Activated T-cell treated with anti-CD3 and anti-CD28 coated beads, Interleukin-2, amount 50 U/mL, for 48 hours (primary cell): ENCODE results near the gene ALKBH8.
"Not testable (repeated sequence)": the region's sequence is repeated elsewhere in the genome, so short reads cannot be mapped to it uniquely, and the experiment has no call there.

Experiments used
- DNase-seq, 2 experiments: peaks; one replicate each; pipeline ENCODE4 v3.0.0-alpha.2; 2020

Gene ALKBH8, protein sequence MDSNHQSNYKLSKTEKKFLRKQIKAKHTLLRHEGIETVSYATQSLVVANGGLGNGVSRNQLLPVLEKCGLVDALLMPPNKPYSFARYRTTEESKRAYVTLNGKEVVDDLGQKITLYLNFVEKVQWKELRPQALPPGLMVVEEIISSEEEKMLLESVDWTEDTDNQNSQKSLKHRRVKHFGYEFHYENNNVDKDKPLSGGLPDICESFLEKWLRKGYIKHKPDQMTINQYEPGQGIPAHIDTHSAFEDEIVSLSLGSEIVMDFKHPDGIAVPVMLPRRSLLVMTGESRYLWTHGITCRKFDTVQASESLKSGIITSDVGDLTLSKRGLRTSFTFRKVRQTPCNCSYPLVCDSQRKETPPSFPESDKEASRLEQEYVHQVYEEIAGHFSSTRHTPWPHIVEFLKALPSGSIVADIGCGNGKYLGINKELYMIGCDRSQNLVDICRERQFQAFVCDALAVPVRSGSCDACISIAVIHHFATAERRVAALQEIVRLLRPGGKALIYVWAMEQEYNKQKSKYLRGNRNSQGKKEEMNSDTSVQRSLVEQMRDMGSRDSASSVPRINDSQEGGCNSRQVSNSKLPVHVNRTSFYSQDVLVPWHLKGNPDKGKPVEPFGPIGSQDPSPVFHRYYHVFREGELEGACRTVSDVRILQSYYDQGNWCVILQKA

DNA sequence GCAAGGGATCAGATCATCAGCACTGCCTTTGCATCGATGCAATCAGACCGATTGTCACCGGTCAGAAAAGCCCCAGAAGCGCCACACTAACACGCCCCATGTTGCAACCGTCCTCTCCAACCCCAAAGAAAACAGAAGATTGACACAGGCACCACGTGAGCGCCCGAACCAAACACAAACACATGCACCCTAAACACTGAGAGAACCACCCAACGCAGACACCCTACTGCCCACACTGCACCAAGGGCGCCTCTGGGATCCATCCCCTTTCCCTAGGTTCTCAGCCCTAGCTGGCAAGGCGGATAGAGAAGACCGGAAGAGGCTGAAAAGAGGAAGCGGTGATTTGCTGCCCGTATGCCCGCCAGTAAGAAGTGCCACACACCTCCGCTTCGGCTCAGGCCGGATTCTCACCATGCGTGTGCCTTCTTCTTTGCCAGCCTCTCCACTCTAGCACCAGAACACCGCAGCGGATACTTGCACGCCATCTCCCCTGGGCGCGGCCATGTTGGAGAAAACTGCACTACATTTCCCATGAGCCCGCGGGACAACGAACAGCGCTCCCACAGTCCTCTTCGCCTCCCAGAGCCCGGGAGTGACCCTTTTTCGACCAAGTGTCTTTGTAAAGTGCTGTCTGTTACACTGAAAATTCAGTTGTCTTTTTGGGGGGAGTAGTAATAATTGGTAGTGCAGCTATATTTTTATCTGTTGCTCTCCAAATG is at the start of gene ALKBH8:
Gene ALKBH8 (minus strand): TSS at position 517 of the 719 bp plus-strand sequence. CDS start 4,842 bp downstream, outside the sequence.
- peak; percentile 84 to 85 for DNase-seq

DNA sequence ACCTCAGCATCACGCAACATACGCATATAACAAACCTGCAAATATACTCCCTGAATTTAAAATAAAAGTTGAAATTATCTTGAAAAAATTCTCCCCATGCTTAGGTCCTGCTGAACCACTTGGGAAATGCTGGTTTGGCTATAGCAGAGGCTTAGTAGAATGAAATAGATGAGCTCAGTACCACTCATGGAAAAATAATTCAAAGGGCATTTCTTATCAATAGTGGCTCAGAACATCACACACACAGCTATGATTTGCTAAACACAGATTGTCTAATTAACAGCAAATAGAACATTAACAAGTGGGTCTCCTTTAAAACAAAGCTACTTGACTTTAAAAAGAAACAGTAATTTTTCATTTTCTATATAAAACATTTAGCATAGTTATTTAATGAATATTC is 46.9 kb upstream of the ALKBH8 start:
- DNase-seq = no peak

DNA sequence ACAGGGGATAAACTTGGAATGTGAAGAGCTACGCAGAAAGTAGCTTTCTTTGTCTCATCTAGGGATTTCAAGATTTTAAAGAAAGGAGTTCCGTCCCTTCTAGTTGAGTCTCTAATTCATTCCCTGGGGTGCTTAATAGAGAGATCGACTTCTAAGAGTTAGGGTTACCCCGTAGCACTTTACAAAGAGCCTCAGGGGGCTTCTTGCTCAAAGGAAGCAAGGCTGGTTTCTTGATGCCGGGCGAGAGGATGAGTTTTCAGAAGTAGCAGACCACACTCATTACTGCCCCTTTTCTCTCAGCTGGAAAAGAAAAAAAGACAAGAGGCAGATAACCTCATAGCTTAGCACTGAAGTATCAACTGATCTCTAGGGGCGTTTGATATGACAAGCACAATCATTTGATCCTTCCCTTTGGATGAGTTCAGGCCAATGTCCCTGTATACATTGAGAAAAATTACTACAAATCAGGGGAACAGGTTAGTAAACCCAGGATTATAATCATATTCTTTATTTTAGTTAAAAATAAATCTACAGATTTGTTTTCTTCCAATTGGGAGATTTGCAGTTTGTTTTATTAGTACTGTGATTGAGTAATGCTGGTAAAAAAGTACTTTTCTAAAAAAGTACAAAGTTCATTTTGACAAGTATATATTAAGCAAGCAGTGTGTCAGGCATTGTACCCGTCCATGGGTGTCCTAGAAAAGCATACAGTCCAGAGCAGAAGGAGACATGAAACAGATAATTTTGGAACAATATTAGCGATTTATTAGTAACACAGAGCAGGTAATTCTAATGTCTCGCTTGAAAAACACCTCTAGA is 44.1 kb upstream of the ALKBH8 start:
- no peak for DNase-seq

DNA sequence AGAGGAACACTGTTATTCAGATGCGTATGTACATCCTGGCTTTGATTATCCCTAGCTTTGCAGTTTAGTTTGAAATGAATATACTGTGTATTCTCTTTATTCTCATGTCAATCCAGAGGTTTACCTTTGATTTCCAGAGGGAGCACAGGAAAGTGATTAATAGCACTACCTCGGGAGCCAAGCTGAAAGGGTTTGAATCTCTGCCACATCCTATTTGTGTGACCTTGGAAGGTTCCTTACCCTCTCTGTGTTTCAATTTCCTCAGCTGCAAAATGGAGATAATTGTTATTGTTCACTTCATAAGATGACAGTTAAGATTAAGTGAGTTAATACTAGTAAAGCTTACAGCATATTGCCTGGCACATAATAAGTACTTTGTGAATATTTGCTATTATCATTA is 43.3 kb upstream of the ALKBH8 start:
- no peak for DNase-seq

DNA sequence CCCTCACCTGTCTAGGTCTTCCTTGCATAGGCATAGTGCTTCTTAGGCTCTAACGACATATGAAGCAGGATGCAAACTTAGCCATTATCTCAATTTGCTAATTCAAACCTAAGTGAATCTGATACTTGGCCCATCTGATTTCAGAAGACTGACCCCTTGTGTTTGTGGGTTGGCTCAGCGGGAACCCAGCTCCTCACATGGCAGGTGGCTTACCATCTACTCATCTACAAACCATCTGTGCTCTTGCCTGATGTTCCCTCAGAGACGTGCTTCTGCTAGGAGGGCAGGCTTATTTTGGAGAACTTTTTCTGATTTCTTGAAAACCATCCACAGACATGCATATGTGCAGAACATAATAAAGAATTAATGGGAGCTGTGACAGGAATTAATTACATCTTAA is 40.6 kb upstream of the ALKBH8 start:
- DNase-seq = no peak

DNA sequence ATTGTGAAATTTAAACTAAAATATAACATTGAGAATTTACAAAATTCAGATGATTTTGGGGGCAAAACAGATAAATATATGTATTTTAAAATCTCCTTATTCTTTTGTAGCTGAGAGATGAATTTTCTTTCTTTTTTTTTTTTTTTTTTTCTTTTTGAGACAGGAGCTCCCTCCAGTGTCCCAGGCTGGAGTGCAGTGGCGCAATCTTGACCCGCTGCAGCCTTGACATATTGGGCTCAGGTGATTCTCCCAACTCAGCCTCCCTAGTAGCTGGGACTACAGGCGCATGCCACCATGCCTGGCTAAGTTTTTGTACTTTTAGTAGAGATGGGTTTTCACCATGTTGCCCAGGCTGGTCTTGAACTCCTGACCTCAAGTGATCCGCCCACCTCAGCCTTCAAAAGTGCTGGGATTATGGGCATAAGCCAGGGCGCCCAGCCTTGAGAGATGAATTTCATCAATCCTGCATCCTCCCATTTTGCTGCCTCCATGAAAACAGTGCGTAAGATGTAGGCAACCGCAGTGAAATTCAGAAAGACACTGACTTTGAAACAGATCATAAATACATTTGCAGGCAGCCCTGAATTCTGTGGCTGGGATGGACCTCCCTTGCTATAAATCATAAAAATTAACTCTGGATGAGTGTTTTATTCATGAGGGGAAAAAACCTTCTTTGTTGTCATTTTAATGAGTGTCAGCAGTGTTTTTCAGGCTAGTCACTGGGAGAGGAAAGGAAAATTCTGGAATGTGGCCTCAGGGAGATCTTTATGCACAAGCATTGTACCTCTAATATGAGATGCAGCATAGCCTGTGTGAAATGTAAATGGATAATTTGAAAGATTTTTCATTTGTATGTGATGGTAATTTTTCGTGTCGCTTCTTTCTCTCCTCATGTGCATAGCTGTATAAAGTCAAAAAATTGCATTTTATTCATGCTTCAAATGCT is 39.8 kb upstream of the ALKBH8 start:
- no peak for DNase-seq

DNA sequence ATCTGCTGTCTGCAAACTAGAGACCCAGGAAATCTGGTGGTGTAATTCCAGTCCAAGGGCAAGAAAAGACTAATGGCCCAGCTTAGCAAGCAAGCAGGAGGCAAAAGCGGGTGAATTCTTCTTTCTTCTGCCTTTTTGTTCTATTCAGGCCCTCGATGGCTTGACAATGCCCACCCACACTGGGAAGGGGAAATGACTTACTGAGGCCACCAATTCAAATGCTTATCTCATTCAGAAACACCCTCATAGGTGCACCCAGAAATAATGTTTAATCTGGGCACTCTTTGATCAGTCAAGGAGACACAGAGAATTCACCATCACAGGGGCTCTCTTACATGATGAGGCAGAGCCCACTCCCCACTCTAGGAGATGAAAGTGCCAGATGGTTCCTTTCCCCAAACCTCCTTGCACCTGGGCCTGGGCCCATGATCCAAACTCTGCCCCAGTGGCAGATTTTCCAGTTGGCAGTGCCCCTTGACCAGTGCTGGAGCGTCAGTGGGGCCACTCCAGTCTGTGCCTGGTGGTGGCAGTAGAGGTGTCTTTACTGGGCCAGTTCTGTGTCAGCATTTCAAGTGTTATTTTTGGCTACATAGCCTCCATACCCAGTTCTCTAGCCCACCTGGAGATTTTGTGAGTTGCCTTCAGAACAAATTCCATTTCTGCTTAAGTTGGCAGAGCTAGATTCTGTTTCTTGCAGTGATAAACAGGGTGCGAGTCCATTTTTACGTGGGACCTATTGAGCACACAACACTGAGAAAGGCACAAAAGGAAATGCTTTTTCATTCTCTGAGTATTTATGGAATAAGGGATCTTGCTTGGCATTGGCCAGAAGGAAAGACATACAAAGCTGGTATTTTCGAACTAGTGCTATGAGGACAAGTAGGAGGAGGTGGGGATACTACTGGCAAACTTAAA is 32.9 kb upstream of the ALKBH8 start:
- no peak for DNase-seq

DNA sequence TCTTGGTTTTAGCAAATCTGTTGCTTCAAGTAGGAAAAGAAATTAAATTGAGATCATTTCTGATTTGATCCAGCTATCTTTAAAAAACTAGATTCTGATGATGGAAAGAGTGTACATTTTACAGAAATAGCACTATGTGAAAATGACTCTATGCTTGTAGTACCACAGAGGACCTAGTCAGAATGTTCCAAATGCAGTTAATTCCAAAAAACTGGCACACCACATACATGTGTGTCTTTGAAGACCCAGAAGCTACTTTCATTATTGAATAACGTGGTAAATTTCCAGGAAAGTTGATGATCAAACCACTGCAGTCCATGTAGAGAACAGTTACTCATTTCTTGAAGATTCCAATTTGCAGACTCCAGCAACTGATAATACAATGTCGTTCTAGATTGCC is 29.2 kb upstream of the ALKBH8 start:
- no peak for DNase-seq

DNA sequence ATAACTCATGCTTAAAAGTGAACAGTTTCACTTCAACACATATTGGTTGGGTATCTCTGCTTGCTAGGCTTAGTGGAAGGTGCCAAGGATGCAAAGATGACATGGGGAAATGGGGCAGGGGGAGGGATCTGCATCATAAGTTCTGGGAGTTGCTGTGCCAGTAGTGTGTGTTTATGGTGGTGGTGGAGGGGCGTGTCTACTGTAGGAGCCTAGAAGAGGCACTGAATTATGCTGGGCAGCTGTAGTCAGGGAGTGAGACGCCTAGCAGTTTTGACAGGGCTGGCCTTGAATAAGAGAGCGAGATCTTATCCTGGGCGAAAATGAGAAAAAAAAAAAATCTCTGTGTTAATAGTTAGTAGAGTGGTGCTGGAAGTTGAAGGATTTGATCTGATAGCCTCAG is 28.4 kb upstream of the ALKBH8 start:
- no peak for DNase-seq

DNA sequence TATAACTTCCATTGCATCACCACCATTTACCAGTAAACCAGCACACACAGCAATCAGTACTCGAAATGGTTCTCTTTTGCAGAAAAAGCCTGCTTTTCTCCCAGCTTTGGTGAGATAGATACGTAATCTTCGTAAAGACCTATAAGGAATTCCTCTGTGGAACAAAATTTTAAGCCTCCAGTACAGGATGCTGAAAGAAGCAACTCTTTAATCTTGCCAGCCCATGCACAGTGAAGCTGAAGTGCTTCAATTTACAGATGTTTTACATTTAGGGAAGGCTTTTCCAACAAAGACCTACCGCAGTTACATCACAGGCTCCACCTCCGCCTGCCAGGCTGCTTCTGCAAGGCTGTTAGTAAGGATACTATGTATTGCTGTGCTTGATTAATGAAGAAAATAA is 27.3 kb upstream of the ALKBH8 start:
- DNase-seq = no peak

DNA sequence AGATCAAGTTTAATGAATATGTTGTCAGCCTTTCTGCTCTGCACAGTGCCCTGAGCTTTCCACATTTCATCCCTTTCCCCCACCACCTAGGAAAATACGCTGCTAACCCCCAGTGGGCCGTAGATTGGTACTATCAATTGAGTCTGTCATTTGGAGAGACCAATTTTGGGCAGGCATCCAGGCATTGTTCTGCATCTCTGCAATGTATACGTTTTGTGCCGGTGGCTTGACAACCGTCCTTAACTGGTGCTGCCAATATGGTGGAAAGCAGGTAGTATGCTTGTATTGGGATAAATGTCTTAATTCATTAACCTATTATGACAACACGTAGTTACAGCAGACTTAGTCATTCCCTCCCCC is 26.7 kb upstream of the ALKBH8 start:
- no peak for DNase-seq

DNA sequence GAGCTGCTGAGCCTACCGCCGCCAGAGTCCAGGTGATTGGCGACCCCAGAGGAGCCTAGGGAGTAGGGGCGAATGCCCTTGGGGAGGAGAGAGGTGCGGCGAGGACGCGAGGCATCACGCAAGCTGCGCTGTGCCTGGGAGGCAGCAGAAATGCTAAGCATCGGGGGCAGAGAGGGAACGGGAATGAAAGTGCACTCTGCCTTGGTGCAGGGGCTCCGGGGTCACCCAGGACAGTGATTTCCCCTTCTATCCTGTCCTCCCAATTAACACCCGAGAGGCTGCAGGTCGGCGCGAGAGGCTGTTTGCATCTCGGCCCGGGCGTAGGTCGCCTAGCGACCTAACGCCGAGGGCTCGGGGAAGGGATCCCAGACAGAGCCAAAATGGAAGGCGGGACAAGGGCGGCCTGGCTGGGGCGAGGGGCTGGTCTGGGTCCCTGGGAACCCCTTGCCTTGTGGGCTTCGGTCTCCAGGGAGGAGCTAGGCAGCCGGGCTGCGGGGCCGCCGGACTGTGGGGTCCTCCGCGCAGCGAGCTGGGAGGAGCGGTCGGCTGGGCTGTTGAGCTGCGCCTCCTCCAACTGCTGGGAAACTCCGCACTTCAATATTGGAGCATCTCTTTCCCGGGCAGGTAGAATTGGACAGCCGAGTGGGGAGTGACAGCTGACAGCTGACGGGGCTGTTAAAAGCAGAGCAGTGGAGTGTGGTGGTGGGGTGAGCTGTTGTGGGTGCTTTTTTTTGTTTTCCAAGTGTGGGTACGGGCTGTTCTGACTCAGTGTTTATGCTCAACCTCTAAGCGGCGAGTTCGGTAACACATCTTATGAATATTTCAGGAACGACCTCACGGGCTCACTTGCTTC is 26.1 kb upstream of the ALKBH8 start:
- DNase-seq = peak; percentile 48 to 65

DNA sequence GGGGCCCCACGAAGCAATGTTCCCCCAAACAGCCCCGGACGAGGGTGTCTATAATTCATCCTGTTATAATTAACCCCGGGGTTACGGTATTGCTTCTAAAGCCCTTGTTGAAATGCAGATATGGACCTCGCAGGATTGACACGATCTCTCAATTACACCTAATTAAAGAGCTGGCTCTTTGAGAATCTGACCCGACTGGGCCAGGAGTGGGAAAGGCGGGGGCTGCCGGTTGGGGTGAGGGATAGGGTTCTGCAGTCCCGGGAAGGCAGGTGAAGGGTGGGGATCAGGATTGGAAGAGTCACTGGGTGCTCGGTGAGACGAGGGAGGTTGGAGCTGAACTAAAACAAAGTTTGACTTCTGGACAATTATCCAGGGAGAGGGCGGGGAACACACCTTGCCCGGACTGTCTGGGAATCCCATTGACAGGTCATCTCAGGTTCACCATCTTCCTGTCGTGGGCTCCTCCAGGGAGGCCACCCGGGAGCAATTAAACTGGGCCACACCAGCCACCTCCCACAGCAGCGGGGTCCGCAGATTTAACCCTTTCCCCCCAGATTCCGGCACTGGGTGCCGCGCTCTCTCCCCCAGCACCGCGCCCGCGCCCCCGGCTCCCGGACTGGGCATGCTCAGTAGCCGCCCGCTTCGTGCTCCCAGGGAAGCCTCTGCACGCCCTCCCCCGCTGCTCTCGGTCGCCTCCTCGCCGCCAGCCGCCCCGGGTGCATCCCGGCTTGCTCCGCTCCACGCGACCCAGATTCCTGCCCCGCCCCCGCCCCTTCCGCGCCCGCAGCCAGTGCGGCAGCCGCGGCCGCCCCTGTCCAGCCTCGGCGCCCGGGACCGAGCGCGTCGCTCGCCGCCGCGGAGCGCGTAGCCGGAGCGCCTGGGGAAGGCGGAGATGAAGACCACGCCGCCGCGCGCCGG is 25.2 kb upstream of the ALKBH8 start, which contains the start of gene ELMOD1:
Gene ELMOD1 (plus strand): TSS at position 688 of the 918 bp plus-strand sequence. CDS start 27,043 bp downstream, outside the sequence.
- peak; percentile 22 to 54 for DNase-seq

DNA sequence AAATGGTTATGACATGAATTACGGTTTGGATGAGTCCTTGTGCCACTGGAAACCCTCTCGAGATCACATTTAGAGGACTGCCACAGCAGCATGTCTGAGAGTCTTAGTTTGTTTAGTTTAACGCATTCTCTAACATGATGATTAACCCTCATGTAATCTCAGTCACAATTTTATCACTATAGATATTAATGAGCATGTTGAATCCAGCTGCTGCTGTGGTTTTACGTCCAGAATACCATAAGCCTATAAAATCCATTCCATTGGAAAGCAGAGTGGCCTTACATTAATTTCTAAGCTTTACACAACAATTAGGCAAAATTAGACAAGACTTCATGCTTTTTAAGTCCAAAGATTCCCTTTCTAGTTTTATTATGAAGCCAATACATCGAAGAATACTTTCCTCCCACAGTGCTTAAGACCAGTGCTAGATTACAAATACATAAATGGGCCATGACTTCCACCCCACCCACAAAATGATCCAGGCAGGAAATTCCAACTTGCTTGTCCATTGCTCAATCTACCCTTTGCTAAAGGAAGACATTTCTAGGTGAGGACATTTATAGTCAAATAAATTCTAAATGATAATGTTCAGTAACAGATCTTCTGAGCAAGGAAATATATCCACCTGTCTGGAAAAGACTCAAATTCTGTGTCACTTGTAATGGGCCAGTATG is 21.9 kb upstream of the ALKBH8 start:
- no peak for DNase-seq

DNA sequence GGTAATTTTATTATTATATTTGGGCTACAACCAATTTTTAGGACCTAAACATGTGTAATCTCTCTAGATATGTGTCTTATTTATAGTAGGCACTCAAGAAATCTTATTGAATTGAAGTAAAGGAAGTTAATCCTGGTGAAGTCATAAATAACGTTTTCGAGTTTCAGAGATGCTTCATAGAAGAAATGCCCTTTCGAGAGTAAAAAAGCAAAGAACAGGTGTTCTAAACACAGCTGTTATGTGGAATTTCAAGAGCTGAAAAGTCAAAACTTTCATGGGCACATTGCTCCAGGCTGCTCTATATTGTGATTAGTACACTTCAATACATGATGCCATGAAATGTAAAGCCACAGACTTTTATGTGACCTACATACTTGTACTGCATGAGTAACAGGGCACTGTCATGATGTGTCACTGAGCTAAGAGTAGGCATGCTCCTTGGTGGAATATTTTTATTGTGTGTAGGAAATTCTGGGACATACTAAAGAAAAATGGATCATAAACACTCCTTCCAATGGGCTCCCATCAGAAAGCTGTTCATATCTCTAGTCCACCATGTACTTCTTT is 18.2 kb upstream of the ALKBH8 start:
- no peak for DNase-seq

DNA sequence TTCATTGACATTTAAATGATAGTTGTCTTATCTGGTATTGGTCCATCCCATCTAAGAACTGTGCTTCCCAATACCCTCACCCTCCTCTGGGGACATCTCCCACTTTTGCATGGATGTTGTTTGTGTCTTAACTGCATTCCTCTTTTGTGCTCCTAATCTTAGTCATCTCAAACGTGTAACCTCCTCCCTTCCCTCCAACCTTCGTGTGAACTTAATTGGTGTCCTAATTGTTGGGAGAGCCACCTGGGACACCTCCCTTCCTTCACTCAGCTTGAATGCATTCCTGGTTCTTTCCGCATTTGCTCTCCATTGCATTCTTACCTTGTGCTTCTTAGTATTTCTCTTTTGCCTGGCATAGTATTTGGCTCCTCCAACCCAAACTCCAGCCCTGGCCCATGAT is 15.6 kb upstream of the ALKBH8 start:
- DNase-seq = no peak

DNA sequence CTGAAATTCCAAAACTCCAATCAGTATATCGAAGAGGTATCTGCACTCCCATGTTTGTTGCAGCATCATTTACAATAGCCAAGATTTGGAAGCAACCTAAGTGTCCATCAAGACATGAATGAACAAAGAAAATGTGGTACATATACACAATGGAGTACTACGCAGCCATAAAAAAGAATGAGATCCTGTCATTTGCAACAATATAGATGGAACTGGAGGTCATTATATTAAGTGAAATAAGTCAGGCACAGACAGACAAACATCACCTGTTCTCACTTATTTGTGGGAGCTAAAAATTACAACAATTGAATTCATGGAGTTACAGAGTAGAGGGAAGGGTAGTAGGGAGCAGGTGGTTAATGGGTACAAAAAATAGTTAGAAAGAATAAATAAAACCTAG is 13.6 kb upstream of the ALKBH8 start:
- not testable (repeated sequence) for DNase-seq

DNA sequence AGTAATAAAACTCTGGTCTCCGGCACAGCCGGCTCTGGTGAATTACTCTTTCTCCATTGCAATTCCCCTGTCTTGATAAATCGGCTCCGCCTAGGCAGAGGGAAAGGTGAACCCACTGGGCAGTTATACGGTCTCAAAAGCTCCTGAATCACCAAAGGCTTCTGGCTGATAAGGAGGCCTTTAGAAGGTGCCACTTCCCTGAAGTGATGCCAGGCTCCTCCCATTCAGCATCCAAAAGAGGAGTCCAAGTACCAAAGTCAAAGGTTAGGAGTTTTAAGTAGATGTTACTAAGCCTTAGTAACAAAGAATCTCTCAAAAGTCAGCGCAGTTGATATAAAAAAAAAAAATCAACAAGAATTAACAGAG is 11.8 kb upstream of the ALKBH8 start:
- no peak for DNase-seq
